ENCODE measurements around the gene TIMP1.

Gene TIMP1

DNA sequence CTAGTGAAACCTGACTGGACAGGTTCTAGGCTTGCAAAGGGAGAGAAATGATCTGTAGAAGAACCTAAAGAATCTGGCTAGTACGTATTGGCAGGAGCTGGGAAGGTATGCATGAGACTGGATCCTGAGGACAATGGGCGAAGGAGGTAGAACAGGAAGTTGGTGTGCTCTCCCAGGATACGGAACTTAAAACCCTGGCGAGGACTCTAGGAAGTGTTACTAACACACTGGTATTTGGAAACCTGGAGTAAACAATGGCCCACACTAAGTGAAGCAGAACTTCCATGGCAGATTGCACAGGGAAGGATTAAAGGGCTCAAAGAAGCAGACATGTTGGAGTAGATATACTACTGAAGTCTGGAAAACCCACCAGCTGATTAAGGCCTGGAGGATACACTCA lies 28.3 kb downstream of the TIMP1 start:
- H3K36me3 ChIP-seq (ENCODE audit: insufficient read depth, low read length) = no peaks in the 10 kb centered on the region
- no peaks in the 10 kb centered on the region for H3K27me3 ChIP-seq (ENCODE audit: control insufficient read depth in 1 of 2, insufficient read depth in 2 of 2, low read length in 2 of 2)
- no peaks in the 10 kb centered on the region for H3K4me1 ChIP-seq (ENCODE audit: insufficient read depth, low read length)
- no peak overlapping the region for H3K9ac ChIP-seq (ENCODE audit: low read length)
- no peak overlapping the region for H3K4me3 ChIP-seq (ENCODE audit: low read depth in 1 of 2, low read length in 2 of 2)
- no peaks in the 10 kb centered on the region for H3K9me3 ChIP-seq (ENCODE audit: low read length)
- no peak overlapping the region for H3K27ac ChIP-seq (ENCODE audit: low read depth, low read length)

- Histone ChIP-seq H3K4me3 (ENCODE audit: low read depth in 1 of 2, low read length in 2 of 2) (no peak overlapping the region), H3K27ac (ENCODE audit: low read depth, low read length) (no peak overlapping the region)
Observed at GRCh38 chrX:47611489-47611888, 29.3 kb downstream of the TIMP1 start.

DNA sequence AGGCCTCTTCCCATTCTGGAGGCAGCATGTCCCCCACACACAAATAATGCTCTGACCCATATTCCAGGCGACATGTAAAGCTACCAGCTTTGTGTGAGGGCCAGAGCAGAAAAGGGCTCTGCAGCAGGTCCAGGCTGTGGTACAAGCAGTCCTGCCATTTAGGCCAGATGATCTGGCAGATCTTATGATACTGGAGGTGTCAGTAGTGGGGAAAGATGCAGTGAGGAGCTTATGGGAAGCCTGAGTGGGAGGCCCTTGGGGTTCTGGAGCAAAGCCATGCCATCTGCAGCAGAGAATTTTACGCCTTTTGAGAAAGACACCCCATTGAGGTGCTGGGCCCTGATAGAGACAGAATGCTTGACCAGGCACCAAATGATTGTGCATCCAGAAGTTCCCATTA lies 29.7 kb downstream of the TIMP1 start:
- Histone ChIP-seq H3K27ac (ENCODE audit: low read depth, low read length) (no peak overlapping the region), H3K36me3 (ENCODE audit: insufficient read depth, low read length) (no peaks in the 10 kb centered on the region), H3K9me3 (ENCODE audit: low read length) (no peaks in the 10 kb centered on the region), H3K4me1 (ENCODE audit: insufficient read depth, low read length) (no peaks in the 10 kb centered on the region), H3K27me3 (ENCODE audit: control insufficient read depth in 1 of 2, insufficient read depth in 2 of 2, low read length in 2 of 2) (no peaks in the 10 kb centered on the region), H3K4me3 (ENCODE audit: low read depth in 1 of 2, low read length in 2 of 2) (no peak overlapping the region), H3K9ac (ENCODE audit: low read length) (no peak overlapping the region)

More at GRCh38 chrX:47611489-47611888, 29.3 kb downstream of the TIMP1 start:
- Histone ChIP-seq H3K4me1 (ENCODE audit: insufficient read depth, low read length) (no peaks in the 10 kb centered on the region), H3K9me3 (ENCODE audit: low read length) (no peaks in the 10 kb centered on the region), H3K9ac (ENCODE audit: low read length) (no peak overlapping the region), H3K27me3 (ENCODE audit: control insufficient read depth in 1 of 2, insufficient read depth in 2 of 2, low read length in 2 of 2) (no peaks in the 10 kb centered on the region), H3K36me3 (ENCODE audit: insufficient read depth, low read length) (no peaks in the 10 kb centered on the region)

DNA sequence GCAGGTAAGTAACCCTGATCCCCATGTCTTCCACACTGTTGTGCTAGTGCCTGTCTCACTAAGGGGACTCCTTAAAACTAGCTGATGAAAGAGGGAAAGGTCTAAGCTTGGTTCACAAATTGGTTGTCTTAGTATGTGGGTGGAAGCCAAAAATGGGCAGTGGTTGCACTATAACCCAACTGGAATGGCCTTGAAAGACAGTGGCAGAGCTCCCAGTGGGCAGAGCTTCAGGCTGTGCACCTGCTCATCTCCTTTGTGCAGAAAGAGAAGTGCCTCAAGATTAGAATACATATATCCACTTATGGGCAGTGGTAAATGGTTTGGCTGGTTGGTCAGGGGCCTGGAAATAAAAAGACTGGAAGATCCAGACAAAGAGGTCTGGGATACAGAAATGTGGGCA lies 30.2 kb downstream of the TIMP1 start:
- Histone ChIP-seq H3K36me3 (ENCODE audit: insufficient read depth, low read length) (no peaks in the 10 kb centered on the region), H3K4me1 (ENCODE audit: insufficient read depth, low read length) (no peaks in the 10 kb centered on the region), H3K9ac (ENCODE audit: low read length) (no peak overlapping the region), H3K4me3 (ENCODE audit: low read depth in 1 of 2, low read length in 2 of 2) (no peak overlapping the region), H3K27me3 (ENCODE audit: control insufficient read depth in 1 of 2, insufficient read depth in 2 of 2, low read length in 2 of 2) (no peaks in the 10 kb centered on the region), H3K9me3 (ENCODE audit: low read length) (no peaks in the 10 kb centered on the region), H3K27ac (ENCODE audit: low read depth, low read length) (no peak overlapping the region)

DNA sequence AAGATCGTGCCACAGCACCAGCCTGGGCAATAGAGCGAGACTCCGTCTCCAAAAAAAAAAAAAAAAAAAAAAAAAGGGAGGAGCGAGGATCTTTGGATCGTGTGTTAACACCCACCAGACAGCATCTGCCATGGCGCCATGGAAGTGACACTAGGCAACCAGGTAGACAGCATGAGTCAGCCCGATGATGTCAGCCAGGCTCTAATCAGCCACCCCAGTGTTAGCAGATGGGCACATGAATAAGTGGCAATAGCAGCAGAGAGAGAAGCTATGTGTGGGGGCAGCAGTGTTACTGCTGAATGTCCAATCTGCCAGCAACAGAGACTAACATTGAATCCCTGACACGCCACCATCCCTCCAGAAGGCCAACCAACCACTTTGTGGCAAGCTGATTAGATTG lies 30.8 kb downstream of the TIMP1 start:
- H3K4me3 ChIP-seq (ENCODE audit: low read depth in 1 of 2, low read length in 2 of 2) = no peak overlapping the region
- H3K36me3 ChIP-seq (ENCODE audit: insufficient read depth, low read length) = no peaks in the 10 kb centered on the region
- no peak overlapping the region for H3K9ac ChIP-seq (ENCODE audit: low read length)
- no peaks in the 10 kb centered on the region for H3K9me3 ChIP-seq (ENCODE audit: low read length)
- no peak overlapping the region for H3K27ac ChIP-seq (ENCODE audit: low read depth, low read length)
- no peaks in the 10 kb centered on the region for H3K4me1 ChIP-seq (ENCODE audit: insufficient read depth, low read length)
- H3K27me3 ChIP-seq (ENCODE audit: control insufficient read depth in 1 of 2, insufficient read depth in 2 of 2, low read length in 2 of 2) = no peaks in the 10 kb centered on the region

- no peaks in the 10 kb centered on the region for H3K36me3 ChIP-seq (ENCODE audit: insufficient read depth, low read length)
- H3K27ac ChIP-seq (ENCODE audit: low read depth, low read length) = no peak overlapping the region
- no peaks in the 10 kb centered on the region for H3K9me3 ChIP-seq (ENCODE audit: low read length)
- no peaks in the 10 kb centered on the region for H3K27me3 ChIP-seq (ENCODE audit: control insufficient read depth in 1 of 2, insufficient read depth in 2 of 2, low read length in 2 of 2)
- H3K4me3 ChIP-seq (ENCODE audit: low read depth in 1 of 2, low read length in 2 of 2) = no peak overlapping the region
- no peaks in the 10 kb centered on the region for H3K4me1 ChIP-seq (ENCODE audit: insufficient read depth, low read length)
- H3K9ac ChIP-seq (ENCODE audit: low read length) = no peak overlapping the region
Observed at GRCh38 chrX:47614618-47615017, 32.4 kb downstream of the TIMP1 start.

GRCh38 chrX:47618923-47619485 lies 36.8 kb downstream of the TIMP1 start:
- no peaks in the 10 kb centered on the region for H3K36me3 ChIP-seq (ENCODE audit: insufficient read depth, low read length)
- no peaks in the 10 kb centered on the region for H3K4me1 ChIP-seq (ENCODE audit: insufficient read depth, low read length)
- no peak overlapping the region for H3K27ac ChIP-seq (ENCODE audit: low read depth, low read length)
- peaks cover 7 to 22% of the 10 kb centered on the region in 2 donors for H3K27me3 ChIP-seq (ENCODE audit: control insufficient read depth in 1 of 2, insufficient read depth in 2 of 2, low read length in 2 of 2)
- no peaks in the 10 kb centered on the region for H3K9me3 ChIP-seq (ENCODE audit: low read length)
- H3K4me3 ChIP-seq (ENCODE audit: low read depth in 1 of 2, low read length in 2 of 2) = no peak overlapping the region
- no peak overlapping the region for H3K9ac ChIP-seq (ENCODE audit: low read length)

- H3K27ac ChIP-seq (ENCODE audit: low read depth, low read length) = no peak within 1 kb of the TSS
- no peak within 1 kb of the TSS for H3K9ac ChIP-seq (ENCODE audit: low read length)
- H3K9me3 ChIP-seq (ENCODE audit: low read length) = no peaks in the 10 kb centered on the region
- H3K27me3 ChIP-seq (ENCODE audit: control insufficient read depth in 1 of 2, insufficient read depth in 2 of 2, low read length in 2 of 2) = peaks cover 7 to 23% of the 10 kb centered on the region in 2 donors
- no peaks in the 10 kb centered on the region for H3K36me3 ChIP-seq (ENCODE audit: insufficient read depth, low read length)
- H3K4me3 ChIP-seq (ENCODE audit: low read depth in 1 of 2, low read length in 2 of 2) = no peak within 1 kb of the TSS
- no peaks in the 10 kb centered on the region for H3K4me1 ChIP-seq (ENCODE audit: insufficient read depth, low read length)
Observed at GRCh38 chrX:47619486-47620302, 37.5 kb downstream of the TIMP1 start, which contains the start of gene SYN1. TSS of gene SYN1 (minus strand) at chrX:47619857. CDS start at chrX:47619728, 129 bp downstream.

DNA sequence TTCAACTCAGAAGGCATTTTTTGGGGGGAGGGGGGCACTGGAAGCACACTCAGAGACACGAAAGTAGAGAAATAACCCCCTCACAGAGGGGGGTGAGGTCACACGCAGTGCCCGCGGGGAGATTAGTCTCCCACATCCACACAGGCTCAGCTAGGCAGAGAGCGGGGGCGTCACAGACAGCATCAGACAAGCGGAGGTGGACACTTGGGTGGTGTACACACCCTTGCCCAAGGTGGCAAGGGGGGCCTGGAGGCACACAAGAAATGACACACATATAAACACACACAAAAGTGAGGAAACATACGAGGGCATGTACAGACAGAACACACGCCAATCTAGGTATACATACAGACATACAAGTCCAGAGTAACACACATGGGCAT lies 38.1 kb downstream of the TIMP1 start:
- peaks cover 7 to 23% of the 10 kb centered on the region in 2 donors for H3K27me3 ChIP-seq (ENCODE audit: control insufficient read depth in 1 of 2, insufficient read depth in 2 of 2, low read length in 2 of 2)
- H3K9ac ChIP-seq (ENCODE audit: low read length) = no peak overlapping the region
- no peak overlapping the region for H3K4me3 ChIP-seq (ENCODE audit: low read depth in 1 of 2, low read length in 2 of 2)
- H3K9me3 ChIP-seq (ENCODE audit: low read length) = no peaks in the 10 kb centered on the region
- no peak overlapping the region for H3K27ac ChIP-seq (ENCODE audit: low read depth, low read length)
- no peaks in the 10 kb centered on the region for H3K4me1 ChIP-seq (ENCODE audit: insufficient read depth, low read length)
- no peaks in the 10 kb centered on the region for H3K36me3 ChIP-seq (ENCODE audit: insufficient read depth, low read length)

- no peak overlapping the region for H3K9ac ChIP-seq (ENCODE audit: low read length)
- H3K27me3 ChIP-seq (ENCODE audit: control insufficient read depth in 1 of 2, insufficient read depth in 2 of 2, low read length in 2 of 2) = peaks cover 7 to 23% of the 10 kb centered on the region in 2 donors
Observed at GRCh38 chrX:47621851-47622250, 39.6 kb downstream of the TIMP1 start.

DNA sequence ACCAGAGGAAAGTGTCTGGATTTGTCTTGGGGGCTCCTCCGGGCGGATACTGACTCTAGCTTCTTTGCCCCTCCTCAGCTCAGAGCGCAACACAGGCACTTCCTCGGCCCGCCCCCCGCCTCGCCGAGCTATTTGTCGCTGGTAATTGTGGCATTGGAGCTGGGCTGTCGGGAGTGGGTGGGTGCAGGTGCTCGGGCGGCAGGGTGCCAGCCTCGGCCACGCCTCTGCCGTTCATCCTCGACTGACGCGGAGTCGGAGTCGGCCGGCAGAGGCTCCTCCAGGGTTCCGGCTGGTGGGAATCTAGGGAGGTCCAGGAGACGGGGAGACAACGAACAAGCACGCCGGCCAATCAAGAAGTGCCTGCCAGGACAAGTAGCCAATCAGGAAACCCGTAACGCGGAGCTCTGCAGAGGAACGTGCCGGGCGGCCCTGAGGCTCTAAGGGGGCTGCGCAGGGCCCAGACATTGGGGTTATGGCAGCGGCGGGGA lies 41.3 kb downstream of the TIMP1 start:
- Histone ChIP-seq H3K4me1 (ENCODE audit: insufficient read depth, low read length) (no peaks in the 10 kb centered on the region), H3K9me3 (ENCODE audit: low read length) (no peaks in the 10 kb centered on the region), H3K27ac (ENCODE audit: low read depth, low read length) (no peak overlapping the region), H3K4me3 (ENCODE audit: low read depth in 1 of 2, low read length in 2 of 2) (no peak overlapping the region), H3K36me3 (ENCODE audit: insufficient read depth, low read length) (no peaks in the 10 kb centered on the region), H3K9ac (ENCODE audit: low read length) (no peak overlapping the region), H3K27me3 (ENCODE audit: control insufficient read depth in 1 of 2, insufficient read depth in 2 of 2, low read length in 2 of 2) (peaks cover 7 to 28% of the 10 kb centered on the region in 2 donors)

More at GRCh38 chrX:47621851-47622250, 39.6 kb downstream of the TIMP1 start:
- no peak overlapping the region for H3K27ac ChIP-seq (ENCODE audit: low read depth, low read length)
- no peak overlapping the region for H3K4me3 ChIP-seq (ENCODE audit: low read depth in 1 of 2, low read length in 2 of 2)
- no peaks in the 10 kb centered on the region for H3K9me3 ChIP-seq (ENCODE audit: low read length)
- H3K4me1 ChIP-seq (ENCODE audit: insufficient read depth, low read length) = no peaks in the 10 kb centered on the region
- H3K36me3 ChIP-seq (ENCODE audit: insufficient read depth, low read length) = no peaks in the 10 kb centered on the region
